Adipose tissue (tissue), 3 donors: Measurements from ENCODE around the gene MAP2K3. TPM values are rescaled to one million over a fixed set of nuclear protein-coding genes. Genes with fewer than 3 reads are reported as not detected.

ENCODE experiments used
- H3K27ac ChIP-seq: one replicate; pipeline ENCODE4 v1.5.1; 2013; ENCODE audit warnings: low read depth, low read length
- WGBS, 3 donors: extraction: QIAGEN DNeasy Blood & Tissue Kit; methylation state at CpG; one replicate each; pipeline ENCODE4 v1.1.7; 2013; 5-methylcytosine and 5-hydroxymethylcytosine counted together
- polyA plus RNA-seq, 3 donors: library from polyadenylated mRNA; stranded (reverse); fragments of 200-250 nt; gene quantifications; one replicate each; pipeline ENCODE4 v1.2.3, GENCODE V29; 2013
- donor health status: healthy with polysubstance abuse.
- donor health status: Bipolar disorder and iron deficiency.
- donor health status: healthy.

The MAP2K3 gene
- polyA plus RNA-seq, 3 donors = 16.2 to 102 (median 32.1) TPM

DNA sequence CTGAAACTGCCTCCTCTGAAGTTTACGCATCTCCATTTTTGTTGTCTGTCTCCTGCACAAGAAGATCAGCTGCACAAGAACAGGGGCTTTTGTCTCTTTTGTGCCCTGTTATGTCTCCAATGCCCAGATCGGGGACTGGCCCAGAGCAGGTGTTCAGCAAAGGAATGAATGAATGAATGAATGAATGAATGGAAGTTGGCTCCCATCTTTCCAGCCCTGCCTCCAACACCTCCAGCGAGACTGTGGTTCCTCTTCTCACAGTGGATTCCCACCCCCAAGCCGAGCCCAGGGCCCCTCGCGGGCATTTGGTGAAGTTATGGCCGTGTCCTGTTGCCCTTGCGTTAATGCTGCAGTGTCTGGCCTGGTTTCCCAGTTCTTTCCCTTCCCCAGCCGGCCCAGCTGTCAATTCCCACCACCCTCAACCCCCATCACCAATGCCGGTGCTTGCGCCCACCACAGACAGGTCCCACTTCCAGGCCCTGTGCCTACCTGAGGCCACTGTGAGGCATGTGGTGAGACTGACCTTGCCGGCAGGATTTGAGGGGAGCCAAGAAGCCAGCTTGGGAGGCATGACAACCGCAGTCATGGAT is 70.4 kb downstream of the MAP2K3 start:
- 79 to 95% (median 89%) methylated on average over 13 of the region's 13 CpGs for WGBS, 3 donors
- H3K27ac ChIP-seq = no peak overlapping the region

DNA sequence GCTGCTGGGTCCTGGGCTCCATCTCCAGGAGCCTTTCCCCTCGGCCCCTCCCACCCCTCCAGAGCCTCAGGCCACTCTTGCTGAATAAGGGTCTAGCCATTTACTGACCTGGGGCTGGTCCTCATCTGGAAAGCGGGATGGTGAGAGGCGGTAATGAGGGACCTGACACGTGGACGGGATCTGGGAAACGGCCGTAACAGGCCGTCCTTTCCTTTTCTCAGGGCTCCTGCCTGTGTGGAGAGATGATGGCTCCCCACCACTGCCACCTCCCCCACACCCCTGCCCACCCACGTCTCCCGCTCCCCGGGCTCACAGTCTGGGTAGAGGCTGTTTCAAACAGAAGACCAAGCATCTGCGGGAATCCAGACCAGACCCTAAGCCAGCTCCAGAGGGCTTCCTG is 71.1 kb downstream of the MAP2K3 start:
- WGBS, 3 donors = 70 to 87% (median 85%) methylated on average over 12 of the region's 12 CpGs
- H3K27ac ChIP-seq = no peak overlapping the region

DNA sequence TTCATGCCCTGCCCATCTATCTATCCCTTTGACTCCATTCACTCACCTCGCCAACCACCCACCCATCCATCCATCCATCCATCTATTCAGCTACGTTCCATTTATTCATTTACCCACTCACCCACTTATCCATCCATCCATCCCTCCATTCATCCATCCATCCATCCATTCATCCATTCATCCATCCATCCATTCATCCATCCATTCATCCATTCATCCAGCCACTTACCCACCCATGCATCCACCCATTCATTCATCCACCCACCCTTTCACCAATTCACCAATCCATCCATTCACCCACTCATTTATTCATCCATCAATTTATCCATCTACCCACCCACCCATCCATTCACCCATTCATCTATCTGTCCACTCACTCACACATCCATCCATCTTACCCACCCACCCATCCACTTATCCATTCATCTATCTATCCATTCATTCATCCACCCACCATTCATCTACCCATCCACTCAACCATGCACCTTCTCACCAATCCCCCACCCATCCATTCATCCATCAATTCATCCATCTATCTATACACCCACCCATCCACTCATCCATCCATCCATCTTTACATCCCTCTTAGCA is 72.1 kb downstream of the MAP2K3 start:
- no peak overlapping the region for H3K27ac ChIP-seq
- WGBS, 3 donors = 88 to 97% (median 94%) methylated on average over 2 of the region's 2 CpGs

- WGBS, 3 donors = 70 to 76% (median 75%) methylated on average over 5 of the region's 5 CpGs
These were observed 72.8 kb downstream of the MAP2K3 start for GRCh38 chr17:21357281-21357680.

DNA sequence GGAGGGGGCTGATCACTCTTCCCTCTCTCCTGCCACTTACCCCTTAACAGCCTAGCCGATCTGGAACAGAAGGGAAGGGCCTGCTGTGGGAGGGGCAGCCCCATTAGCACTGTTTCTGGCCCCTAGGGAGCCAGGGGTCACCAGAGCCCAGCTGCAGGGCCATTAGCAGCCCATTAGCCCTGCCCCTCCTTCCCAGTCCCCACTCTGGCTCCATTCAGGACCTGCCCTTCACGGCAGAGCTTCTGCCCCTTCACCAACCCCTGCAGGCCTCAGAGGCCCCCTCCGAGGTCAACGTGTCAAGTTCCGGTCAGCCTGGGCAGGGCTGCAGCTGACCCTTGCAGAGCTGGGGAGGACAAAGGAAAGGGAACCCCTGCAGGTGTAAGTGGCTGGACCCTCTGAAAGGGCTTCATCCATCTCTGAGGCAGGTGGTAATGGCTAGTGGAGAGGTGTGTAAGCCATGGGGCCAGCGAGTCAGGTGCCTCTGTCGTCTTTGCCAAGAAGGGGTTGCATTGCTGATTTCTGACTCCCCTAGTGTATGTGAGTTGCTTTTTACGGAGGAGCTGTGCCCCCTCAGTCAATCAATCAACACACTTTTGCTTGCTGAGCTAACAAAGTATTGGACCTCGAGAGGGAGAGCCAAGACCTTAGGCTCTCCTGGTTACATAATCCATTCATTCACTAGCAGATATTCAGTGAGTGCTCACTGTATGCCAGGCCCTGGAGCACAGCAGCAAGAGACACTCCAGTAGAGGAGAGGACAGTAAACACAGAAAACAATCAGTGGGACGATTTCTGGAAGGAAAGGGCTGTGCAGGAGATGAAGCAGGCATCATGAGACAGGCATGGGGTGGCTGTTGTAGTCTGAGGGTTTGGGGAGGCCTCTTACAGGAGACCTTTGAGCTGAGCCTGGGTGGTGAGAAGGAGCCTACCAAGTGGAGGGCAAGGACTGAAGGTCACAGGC is 73.5 kb downstream of the MAP2K3 start:
- H3K27ac ChIP-seq = no peak overlapping the region
- 45 to 71% (median 65%) methylated on average over 10 of the region's 10 CpGs for WGBS, 3 donors

More at GRCh38 chr17:21357281-21357680, 72.8 kb downstream of the MAP2K3 start:
- no peak overlapping the region for H3K27ac ChIP-seq

- 53 to 63% (median 54%) methylated on average over 12 of the region's 12 CpGs for WGBS, 3 donors
- no peak overlapping the region for H3K27ac ChIP-seq
These were observed 74.4 kb downstream of the MAP2K3 start for GRCh38 chr17:21358682-21359482.

- no peak overlapping the region for H3K27ac ChIP-seq
- WGBS, 3 donors = 74 to 94% (median 83%) methylated on average over 9 of the region's 9 CpGs
These were observed 75.0 kb downstream of the MAP2K3 start for GRCh38 chr17:21359483-21359840.

DNA sequence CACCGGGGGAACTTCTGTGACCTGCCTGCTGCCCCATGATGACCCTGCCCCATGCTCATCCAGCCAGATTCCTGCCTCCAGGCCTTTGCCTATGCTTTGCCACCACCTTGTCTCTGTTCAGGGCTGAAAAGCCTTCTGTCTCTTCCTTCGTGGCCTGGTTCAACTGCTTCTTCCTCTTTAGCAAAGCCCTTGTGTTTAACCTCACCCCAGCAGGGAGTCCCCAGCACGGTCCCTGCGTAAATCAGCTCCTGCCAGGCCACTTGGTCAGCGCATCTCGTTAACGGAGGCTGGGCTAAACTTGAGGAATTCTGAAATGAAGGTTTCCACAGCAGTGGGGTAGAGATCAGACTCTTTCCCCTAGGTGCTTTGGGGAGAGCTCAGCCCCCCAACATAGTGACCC is 75.5 kb downstream of the MAP2K3 start:
- 45 to 65% (median 60%) methylated on average over 7 of the region's 7 CpGs for WGBS, 3 donors
- H3K27ac ChIP-seq = no peak overlapping the region

- H3K27ac ChIP-seq = no peak overlapping the region
- WGBS, 3 donors = 68 to 91% (median 81%) methylated on average over 5 of the region's 5 CpGs
These were observed 76.7 kb downstream of the MAP2K3 start for GRCh38 chr17:21361020-21361809.

- H3K27ac ChIP-seq = no peak overlapping the region
These were observed 77.9 kb downstream of the MAP2K3 start for GRCh38 chr17:21362331-21362931.

DNA sequence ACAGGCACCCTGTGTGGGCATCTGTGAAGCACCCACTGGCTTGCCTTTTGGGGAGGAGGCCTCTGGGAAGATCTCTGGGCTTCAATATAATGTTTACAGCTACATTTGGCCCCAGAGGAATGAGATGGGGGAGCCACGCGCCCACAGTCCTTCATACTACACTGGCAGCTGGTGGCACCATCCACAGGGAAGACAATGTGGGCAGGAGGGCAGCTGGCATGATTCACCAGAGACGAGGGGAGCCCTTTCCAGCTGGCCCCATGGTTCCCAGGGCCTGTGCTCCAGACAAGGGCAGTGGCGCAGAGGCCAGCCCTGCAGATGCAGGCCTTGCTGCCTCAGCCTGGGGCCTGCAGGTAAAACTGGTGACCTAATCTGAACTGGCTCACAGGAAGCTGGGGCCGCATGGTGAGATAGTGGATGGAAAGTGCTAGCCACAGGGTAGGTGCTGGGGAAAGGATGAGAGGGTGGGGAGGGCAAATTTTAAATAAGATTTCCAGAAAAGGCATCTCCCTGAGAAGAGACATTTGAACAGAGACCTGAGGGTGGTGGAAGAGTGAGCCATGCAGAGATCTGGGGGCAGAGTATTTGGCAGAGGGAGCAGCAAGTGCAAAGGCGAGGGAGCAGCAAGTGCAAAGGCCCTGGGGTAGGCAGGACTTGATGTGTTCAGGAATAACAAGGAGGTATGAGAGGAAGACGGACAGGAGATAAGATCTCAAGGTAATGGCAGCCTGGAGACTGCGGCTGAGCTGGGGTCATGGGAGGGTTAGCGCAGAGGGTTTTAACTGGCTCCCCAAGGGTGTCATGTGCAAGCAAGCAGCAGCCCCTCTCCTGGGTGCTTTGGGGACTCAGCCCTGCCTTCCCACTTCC is 79.5 kb downstream of the MAP2K3 start:
- 83 to 91% (median 88%) methylated on average over 9 of the region's 9 CpGs for WGBS, 3 donors
- H3K27ac ChIP-seq = no peak overlapping the region

Other genes starting within 250 kb of the MAP2K3 start
- gene USP22, start 241.7 kb upstream of the MAP2K3 start, polyA plus RNA-seq = 10 to 100 TPM; 37.8 to 47.9 (median 43.5) TPM
- 10 to 100 TPM; 19.7 to 44.8 (median 25.2) TPM for gene DHRS7B, start 157.7 kb upstream of the MAP2K3 start, polyA plus RNA-seq
- gene TMEM11, start 70.5 kb upstream of the MAP2K3 start, polyA plus RNA-seq = 10 to 100 TPM; 17.7 to 39.3 (median 23.8) TPM
- gene NATD1, start 31.3 kb upstream of the MAP2K3 start, polyA plus RNA-seq = 10 to 100 TPM in 1 of 3 donors, 1 to 10 TPM in 2; 5.2 to 12.8 (median 7.3) TPM
- gene KCNJ12, start 91.6 kb downstream of the MAP2K3 start, polyA plus RNA-seq = 1 to 10 TPM in 1 of 3 donors, under 1 TPM in 2; 0.12 to 2.1 (median 0.51) TPM